GM12874 (cell line): ENCODE measurements around the gene TUT7.

Source experiments
- CTCF ChIP-seq: IDR thresholded peaks from 2 replicates; pipeline ENCODE4 v1.5.1; 2011; ENCODE audit warnings: low read depth, mild to moderate bottlenecking, control low read depth, low read length, moderate library complexity; ENCODE audit not compliant: insufficient read depth

TUT7 gene

GRCh38 chr9:86281593-86282076, 72.6 kb downstream of the TUT7 start:
- no peak for TF ChIP-seq CTCF

DNA sequence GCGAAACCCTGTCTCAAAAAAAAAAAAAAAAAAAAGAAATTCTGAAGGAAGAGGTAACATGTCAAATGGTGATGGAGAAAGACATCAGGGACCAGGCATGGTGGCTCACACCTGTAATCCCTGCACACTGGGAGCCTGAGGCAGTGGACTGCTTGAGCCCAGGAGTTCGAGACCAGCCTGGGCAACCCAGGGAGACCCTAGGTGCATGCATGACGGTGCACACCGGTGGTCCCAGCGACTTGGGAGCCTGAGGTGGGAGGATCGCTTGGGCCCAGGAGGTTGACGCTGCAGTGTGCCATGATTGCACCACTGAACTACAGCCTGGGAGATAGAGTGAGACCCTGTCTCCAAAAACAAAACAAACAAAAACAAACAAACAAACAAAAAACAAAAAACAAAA, 73.6 kb downstream of the TUT7 start:
- no peak for TF ChIP-seq CTCF

GRCh38 chr9:86279839-86280238, 74.4 kb downstream of the TUT7 start:
- no peak for TF ChIP-seq CTCF

DNA sequence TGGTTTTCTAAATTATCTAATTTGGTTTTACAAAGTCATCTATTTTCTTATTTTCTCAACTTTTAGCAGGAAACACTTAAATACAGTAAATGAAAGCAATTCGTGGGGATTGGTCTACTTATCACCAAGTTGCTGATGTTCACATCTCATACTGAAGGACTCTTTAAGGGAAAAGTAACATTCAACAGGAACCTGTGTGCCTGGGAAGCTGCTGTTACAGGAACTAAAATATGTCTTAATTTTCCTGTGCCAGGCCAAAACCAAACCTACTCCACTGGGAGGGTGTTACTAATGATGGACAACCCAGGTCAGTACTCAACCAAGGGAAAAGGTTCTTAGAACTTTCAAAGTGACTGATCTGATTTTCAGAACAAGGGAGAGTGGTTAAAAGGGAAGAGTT, 77.1 kb downstream of the TUT7 start:
- no peak for TF ChIP-seq CTCF

DNA sequence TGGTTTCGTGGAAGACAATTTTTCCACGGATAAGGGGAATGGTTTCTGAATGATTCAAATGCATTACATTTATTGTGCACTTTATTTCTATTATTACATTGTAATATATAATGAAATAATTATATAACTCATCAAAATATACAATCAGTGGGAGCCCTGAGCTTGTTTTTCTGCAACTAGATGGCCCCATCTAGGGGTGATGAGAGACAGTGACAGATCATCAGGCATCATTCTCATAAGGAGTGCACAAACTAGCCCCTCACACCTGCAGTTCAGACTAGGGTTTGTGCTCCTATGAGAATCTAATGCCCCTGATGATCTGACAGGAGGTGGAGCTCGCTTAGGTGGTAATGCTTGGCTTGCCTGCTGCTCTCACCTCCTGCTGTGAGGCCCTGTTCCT, 78.2 kb downstream of the TUT7 start:
- no peak for TF ChIP-seq CTCF

- TF ChIP-seq CTCF: no peak
Measured at GRCh38 chr9:86274821-86275643, 79.2 kb downstream of the TUT7 start.

DNA sequence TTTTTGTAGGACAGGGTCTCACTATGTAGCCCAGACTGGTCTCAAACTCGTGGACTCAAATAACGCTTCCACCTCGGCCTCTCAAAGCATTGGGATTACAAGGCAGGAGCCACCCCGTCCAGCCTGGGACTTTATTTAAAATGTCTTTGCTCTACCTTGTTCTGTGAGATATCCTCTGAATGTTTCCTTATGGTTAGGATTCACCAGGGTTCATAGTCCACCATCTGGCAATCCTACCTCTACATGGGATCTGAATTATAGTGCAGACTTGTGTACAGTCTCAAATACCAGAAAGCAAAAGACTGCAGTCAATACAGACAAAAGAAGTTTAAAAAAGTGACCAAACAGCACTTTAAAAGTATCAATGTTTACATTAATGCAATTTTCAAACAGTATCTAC, 82.0 kb downstream of the TUT7 start:
- TF ChIP-seq CTCF: no peak

DNA sequence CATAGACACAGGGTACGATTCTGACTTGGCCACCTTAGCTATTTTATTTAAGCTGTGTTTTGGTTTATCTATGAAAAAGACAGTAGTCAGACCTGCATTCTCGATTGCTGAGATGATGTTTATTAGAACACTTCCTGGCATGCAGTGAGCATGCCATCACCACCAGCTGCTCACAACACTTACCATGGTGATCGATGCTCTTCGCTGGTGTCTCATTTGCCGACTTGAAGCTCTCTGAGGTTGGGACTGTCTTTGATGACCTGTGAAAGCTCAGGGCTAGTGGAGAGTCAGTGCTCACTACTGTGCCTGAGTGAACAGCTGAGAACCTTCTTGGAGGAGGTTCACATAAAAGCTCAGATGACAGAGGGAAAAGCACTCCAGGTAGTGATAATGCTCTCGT, 90.3 kb downstream of the TUT7 start:
- no peak for TF ChIP-seq CTCF
